ENCODE data around the gene SAPCD1.
"Not testable (repeated sequence)": the region's sequence is repeated elsewhere in the genome, so short reads cannot be mapped to it uniquely, and the experiment has no call there.

SAPCD1 gene

GRCh38 chr6:31781244-31782125 lies 19.0 kb downstream of the SAPCD1 start:
- H3K4me3 ChIP-seq (ENCODE audit: low read depth, low read length): no peak overlapping the region
- H3K27ac ChIP-seq (ENCODE audit: low read depth, low read length): no peak overlapping the region
- H3K4me1 ChIP-seq (ENCODE audit: control insufficient read depth, insufficient read depth, low read length): peaks cover 6% of the 10 kb centered on the region; the same call in 1 of the 2 replicates
- no peak overlapping the region for H3K9ac ChIP-seq (ENCODE audit: low read length)
- peaks cover 88% of the 10 kb centered on the region for H3K36me3 ChIP-seq (ENCODE audit: control insufficient read depth, insufficient read depth, low read length)
- H3K27me3 ChIP-seq (ENCODE audit: control insufficient read depth, insufficient read depth, low read length): no peaks in the 10 kb centered on the region
- H3K9me3 ChIP-seq (ENCODE audit: control insufficient read depth, insufficient read depth, low read depth, low read length): no peaks in the 10 kb centered on the region

GRCh38 chr6:31782126-31782855 lies 19.8 kb downstream of the SAPCD1 start:
- Histone ChIP-seq H3K4me3 (ENCODE audit: low read depth, low read length) (no peak overlapping the region), H3K9me3 (ENCODE audit: control insufficient read depth, insufficient read depth, low read depth, low read length) (no peaks in the 10 kb centered on the region), H3K9ac (ENCODE audit: low read length) (no peak overlapping the region), H3K27me3 (ENCODE audit: control insufficient read depth, insufficient read depth, low read length) (no peaks in the 10 kb centered on the region), H3K4me1 (ENCODE audit: control insufficient read depth, insufficient read depth, low read length) (peaks cover 2% of the 10 kb centered on the region; the same call in 1 of the 2 replicates), H3K27ac (ENCODE audit: low read depth, low read length) (no peak overlapping the region), H3K36me3 (ENCODE audit: control insufficient read depth, insufficient read depth, low read length) (peaks cover 89% of the 10 kb centered on the region)

GRCh38 chr6:31784098-31784925 lies 21.9 kb downstream of the SAPCD1 start:
- Histone ChIP-seq H3K9ac (ENCODE audit: low read length) (no peak overlapping the region), H3K27me3 (ENCODE audit: control insufficient read depth, insufficient read depth, low read length) (no peaks in the 10 kb centered on the region), H3K27ac (ENCODE audit: low read depth, low read length) (no peak overlapping the region), H3K36me3 (ENCODE audit: control insufficient read depth, insufficient read depth, low read length) (peaks cover 74% of the 10 kb centered on the region), H3K9me3 (ENCODE audit: control insufficient read depth, insufficient read depth, low read depth, low read length) (no peaks in the 10 kb centered on the region), H3K4me1 (ENCODE audit: control insufficient read depth, insufficient read depth, low read length) (no peaks in the 10 kb centered on the region), H3K4me3 (ENCODE audit: low read depth, low read length) (no peak overlapping the region)

GRCh38 chr6:31785475-31785874 lies 23.0 kb downstream of the SAPCD1 start:
- Histone ChIP-seq H3K36me3 (ENCODE audit: control insufficient read depth, insufficient read depth, low read length) (peaks cover 68% of the 10 kb centered on the region), H3K9ac (ENCODE audit: low read length) (no peak overlapping the region)

GRCh38 chr6:31791324-31792089 lies 29.1 kb downstream of the SAPCD1 start:
- Histone ChIP-seq H3K4me1 (ENCODE audit: control insufficient read depth, insufficient read depth, low read length) (0 out of 2 replicates have a peak, but pooled peaks cover 6% of the 10 kb centered on the region), H3K27me3 (ENCODE audit: control insufficient read depth, insufficient read depth, low read length) (no peaks in the 10 kb centered on the region), H3K9ac (ENCODE audit: low read length) (no peak overlapping the region), H3K36me3 (ENCODE audit: control insufficient read depth, insufficient read depth, low read length) (peaks cover 36% of the 10 kb centered on the region), H3K27ac (ENCODE audit: low read depth, low read length) (no peak overlapping the region), H3K4me3 (ENCODE audit: low read depth, low read length) (no peak overlapping the region), H3K9me3 (ENCODE audit: control insufficient read depth, insufficient read depth, low read depth, low read length) (no peaks in the 10 kb centered on the region)

More at GRCh38 chr6:31785475-31785874, 23.0 kb downstream of the SAPCD1 start:
- no peaks in the 10 kb centered on the region for H3K27me3 ChIP-seq (ENCODE audit: control insufficient read depth, insufficient read depth, low read length)
- H3K9me3 ChIP-seq (ENCODE audit: control insufficient read depth, insufficient read depth, low read depth, low read length): no peaks in the 10 kb centered on the region
- no peak overlapping the region for H3K27ac ChIP-seq (ENCODE audit: low read depth, low read length)
- H3K4me3 ChIP-seq (ENCODE audit: low read depth, low read length): no peak overlapping the region
- H3K4me1 ChIP-seq (ENCODE audit: control insufficient read depth, insufficient read depth, low read length): no peaks in the 10 kb centered on the region

- Histone ChIP-seq H3K27me3 (ENCODE audit: control insufficient read depth, insufficient read depth, low read length) (no peaks in the 10 kb centered on the region), H3K4me3 (ENCODE audit: low read depth, low read length) (no peak overlapping the region), H3K9me3 (ENCODE audit: control insufficient read depth, insufficient read depth, low read depth, low read length) (no peaks in the 10 kb centered on the region), H3K4me1 (ENCODE audit: control insufficient read depth, insufficient read depth, low read length) (0 out of 2 replicates have a peak, but pooled peaks cover 6% of the 10 kb centered on the region), H3K27ac (ENCODE audit: low read depth, low read length) (no peak overlapping the region), H3K36me3 (ENCODE audit: control insufficient read depth, insufficient read depth, low read length) (peaks cover 40% of the 10 kb centered on the region), H3K9ac (ENCODE audit: low read length) (no peak overlapping the region)
These were observed 29.6 kb downstream of the SAPCD1 start for GRCh38 chr6:31792090-31792374.

GRCh38 chr6:31792761-31793171 lies 30.3 kb downstream of the SAPCD1 start:
- 0 out of 2 replicates have a peak, but pooled peaks cover 6% of the 10 kb centered on the region for H3K4me1 ChIP-seq (ENCODE audit: control insufficient read depth, insufficient read depth, low read length)
- H3K9me3 ChIP-seq (ENCODE audit: control insufficient read depth, insufficient read depth, low read depth, low read length): no peaks in the 10 kb centered on the region
- H3K27ac ChIP-seq (ENCODE audit: low read depth, low read length): no peak overlapping the region
- no peak overlapping the region for H3K9ac ChIP-seq (ENCODE audit: low read length)
- H3K4me3 ChIP-seq (ENCODE audit: low read depth, low read length): no peak overlapping the region
- H3K27me3 ChIP-seq (ENCODE audit: control insufficient read depth, insufficient read depth, low read length): no peaks in the 10 kb centered on the region
- peaks cover 43% of the 10 kb centered on the region for H3K36me3 ChIP-seq (ENCODE audit: control insufficient read depth, insufficient read depth, low read length)

- Histone ChIP-seq H3K4me3 (ENCODE audit: low read depth, low read length) (peak overlapping the region; percentile 99), H3K9ac (ENCODE audit: low read length) (peak overlapping the region; percentile 99), H3K36me3 (ENCODE audit: control insufficient read depth, insufficient read depth, low read length) (peaks cover 49% of the 10 kb centered on the region)
- not testable (repeated sequence) for H3K4me1 ChIP-seq (ENCODE audit: control insufficient read depth, insufficient read depth, low read length); H3K27ac ChIP-seq (ENCODE audit: low read depth, low read length); H3K9me3 ChIP-seq (ENCODE audit: control insufficient read depth, insufficient read depth, low read depth, low read length); H3K27me3 ChIP-seq (ENCODE audit: control insufficient read depth, insufficient read depth, low read length)
These were observed 31.4 kb downstream of the SAPCD1 start for GRCh38 chr6:31793927-31794245.

GRCh38 chr6:31794294-31794865 lies 31.9 kb downstream of the SAPCD1 start:
- Histone ChIP-seq H3K36me3 (ENCODE audit: control insufficient read depth, insufficient read depth, low read length) (peaks cover 45% of the 10 kb centered on the region), H3K9ac (ENCODE audit: low read length) (peak overlapping the region; percentile 99), H3K27ac (ENCODE audit: low read depth, low read length) (peak overlapping the region; percentile 95; the same call in 1 of the 2 replicates), H3K4me3 (ENCODE audit: low read depth, low read length) (peak overlapping the region; percentile 99), H3K27me3 (ENCODE audit: control insufficient read depth, insufficient read depth, low read length) (no peaks in the 10 kb centered on the region), H3K9me3 (ENCODE audit: control insufficient read depth, insufficient read depth, low read depth, low read length) (no peaks in the 10 kb centered on the region), H3K4me1 (ENCODE audit: control insufficient read depth, insufficient read depth, low read length) (0 out of 2 replicates have a peak, but pooled peaks cover 6% of the 10 kb centered on the region)
